Breast epithelium (tissue), 4 donors: Measurements from ENCODE around the gene RPS24. TPM values are rescaled to one million over a fixed set of nuclear protein-coding genes. Genes with fewer than 3 reads are reported as not detected.

Experiments
- DNase-seq, 2 donors: peaks; one replicate each; pipeline ENCODE4 v3.0.0-alpha.2; 2019; ENCODE audit warnings: low spot score in 2 of 2
- H3K27ac ChIP-seq, 2 donors: fragments of 200-600 bp; sonication (generic) in 1 of 2; one replicate each; pipeline ENCODE4 v1.5.1; 2016 to 2019; ENCODE audit warnings: mild to moderate bottlenecking in 1 of 2
- H3K27me3 ChIP-seq, 2 donors: fragments of 200-600 bp; sonication (generic) in 1 of 2; one replicate each; pipeline versions ENCODE4 v1.5.1 to v1.6.0; 2017 to 2019; ENCODE audit warnings: control low read depth in 1 of 2, mild to moderate bottlenecking in 1 of 2
- H3K36me3 ChIP-seq: fragments of 200-600 bp; one replicate; pipeline ENCODE4 v1.5.1; 2019
- H3K4me1 ChIP-seq, 2 donors: fragments of 200-600 bp; sonication (generic); one replicate each; pipeline ENCODE4 v1.5.1; 2016 to 2019; ENCODE audit warnings: control low read depth in 1 of 2
- H3K4me3 ChIP-seq, 3 donors: fragments of 200-600 bp; sonication (generic); 1 replicate in 2 of 3; 2 replicates in 1 of 3; pipeline ENCODE4 v1.5.1; 2016 to 2019; ENCODE audit warnings: mild to moderate bottlenecking in 3 of 3, moderate library complexity in 2 of 3
- H3K9me3 ChIP-seq, 2 donors: fragments of 200-600 bp; sonication (generic) in 1 of 2; one replicate each; pipeline ENCODE4 v1.5.1; 2016 to 2019; ENCODE audit warnings: control low read depth in 1 of 2
- CTCF ChIP-seq, 3 donors: fragments of 450-650 bp; IDR thresholded peaks; one replicate each; pipeline ENCODE4 v1.5.1; 2016 to 2017; ENCODE audit warnings: antibody characterized with exemption in 3 of 3, mild to moderate bottlenecking in 3 of 3, moderate library complexity in 3 of 3
- POLR2A ChIP-seq: fragments of 450-650 bp; IDR thresholded peaks from one replicate; pipeline ENCODE4 v1.6.1; 2016; ENCODE audit warnings: antibody characterized with exemption, mild to moderate bottlenecking, moderate library complexity
- POLR2AphosphoS5 ChIP-seq, 3 donors: sonication (generic); formaldehyde crosslinking; IDR thresholded peaks; one replicate each; pipeline ENCODE4 v1.6.1; 2017; ENCODE audit warnings: antibody characterized with exemption in 3 of 3
- intact Hi-C: fragments of 100-400 bp; cut with DNase I; formaldehyde crosslinking; loops from one replicate; pipeline ENCODE4 v1.15.1; 2023; ENCODE audit warnings: low total_unique reads
- total RNA-seq, 3 donors: library from RNA; depleted of rRNA; stranded (reverse); fragments of >200 nt; gene quantifications; one replicate each; pipeline ENCODE4 v1.1.0, GENCODE V29; 2016

RPS24 gene
- total RNA-seq, 3 donors from 2014 or later: 2,814 to 3,927 (median 3,251) TPM

DNA sequence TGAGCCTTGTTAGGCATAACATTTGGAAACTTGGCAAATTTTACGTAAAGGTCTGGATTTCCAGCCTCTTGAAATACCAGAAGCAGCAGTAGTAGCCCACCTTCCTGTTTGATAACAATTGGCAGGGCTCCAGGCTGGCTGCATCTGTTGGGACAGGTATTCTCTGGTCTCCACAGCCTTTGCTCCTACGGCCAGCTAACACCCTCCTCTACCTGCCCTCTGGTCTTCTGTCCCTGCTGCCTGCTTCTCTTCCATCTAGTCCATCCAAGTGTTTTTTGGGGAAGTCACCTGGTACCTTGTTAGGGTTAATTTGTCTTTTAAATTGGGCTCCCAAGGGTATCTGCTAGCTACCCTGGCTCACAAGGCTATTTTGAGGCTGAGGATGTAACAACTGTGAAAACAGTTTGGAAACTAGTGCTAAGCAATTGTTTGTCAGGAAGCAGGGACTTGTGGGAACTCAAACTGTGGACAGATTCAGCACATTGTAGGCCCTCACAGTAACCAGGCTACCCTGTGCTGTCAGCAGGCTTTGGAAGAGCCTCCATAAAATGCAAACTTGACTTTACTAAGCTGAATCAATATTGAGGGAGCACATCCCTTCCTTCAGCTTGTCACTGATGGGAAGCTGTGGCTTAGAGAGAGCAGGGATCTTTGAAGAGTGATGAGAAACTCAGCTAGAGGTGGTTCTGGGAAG, 8.5 kb downstream of the RPS24 start:
- intact Hi-C loops: loop anchor here (10.0 kb wide), 1 partner anchor 1143 kb away; no protein-coding TSS in a partner anchor
- H3K4me1 ChIP-seq: no peaks in the 10 kb centered on the region
- peaks cover 19% of the 10 kb centered on the region for H3K36me3 ChIP-seq
- no peak overlapping the region for H3K4me3 ChIP-seq
- no peak for DNase-seq
- TF ChIP-seq POLR2A (no peak), CTCF (IDR thresholded peaks at IDR 0.05) (no peak), POLR2AphosphoS5 (IDR thresholded peaks at IDR 0.05) (no peak)
- H3K27ac ChIP-seq: no peak overlapping the region
- no peaks in the 10 kb centered on the region for H3K27me3 ChIP-seq
- H3K9me3 ChIP-seq: no peaks in the 10 kb centered on the region

GRCh38 chr10:78042752-78043104, 9.1 kb downstream of the RPS24 start:
- no peak for TF ChIP-seq CTCF (IDR thresholded peaks at IDR 0.05)
- TF ChIP-seq POLR2AphosphoS5 (IDR thresholded peaks at IDR 0.05): no peak
- TF ChIP-seq POLR2A: no peak
- H3K27me3 ChIP-seq: no peaks in the 10 kb centered on the region
- no peak overlapping the region for H3K27ac ChIP-seq
- peaks cover 19% of the 10 kb centered on the region for H3K36me3 ChIP-seq
- no peaks in the 10 kb centered on the region for H3K4me1 ChIP-seq
- H3K9me3 ChIP-seq: no peaks in the 10 kb centered on the region
- DNase-seq: no peak
- no peak overlapping the region for H3K4me3 ChIP-seq
- intact Hi-C loops: loop anchor here (10.0 kb wide), 1 partner anchor 1142 kb away; no protein-coding TSS in a partner anchor

DNA sequence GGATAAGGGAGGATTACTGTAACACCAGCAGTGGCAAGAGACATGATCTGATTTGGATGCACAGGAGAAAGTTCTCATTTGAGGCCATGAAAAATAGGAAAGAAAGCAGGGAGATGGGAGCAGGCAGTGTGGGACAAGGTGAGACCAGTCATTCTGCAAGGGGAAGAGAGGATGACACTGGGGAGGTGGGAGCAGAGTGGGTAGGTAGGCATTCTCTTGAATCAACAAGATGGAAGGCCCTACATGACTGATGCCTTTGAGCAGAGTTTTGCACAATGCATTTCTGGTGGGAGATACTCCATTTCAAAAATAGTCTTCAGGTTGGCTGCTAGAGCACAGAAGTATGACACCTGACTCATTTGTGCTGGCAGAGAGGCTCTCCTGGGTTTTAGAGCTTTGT, 10.5 kb downstream of the RPS24 start:
- TF ChIP-seq POLR2A: no peak
- no peak for TF ChIP-seq POLR2AphosphoS5 (IDR thresholded peaks at IDR 0.05)
- no peak for TF ChIP-seq CTCF (IDR thresholded peaks at IDR 0.05)
- intact Hi-C loops: loop anchor here (10.0 kb wide), 1 partner anchor 1141 kb away; no protein-coding TSS in a partner anchor
- DNase-seq: no peak

GRCh38 chr10:78044699-78045098, 11.0 kb downstream of the RPS24 start:
- peaks cover 9% of the 10 kb centered on the region for H3K36me3 ChIP-seq
- H3K4me1 ChIP-seq: no peaks in the 10 kb centered on the region
- intact Hi-C loops: loop anchor here (10.0 kb wide), 1 partner anchor 1140 kb away; no protein-coding TSS in a partner anchor

More for the DNA sequence above, 10.5 kb downstream of the RPS24 start:
- Histone ChIP-seq H3K4me1 (no peaks in the 10 kb centered on the region), H3K4me3 (no peak overlapping the region), H3K27me3 (no peaks in the 10 kb centered on the region), H3K9me3 (no peaks in the 10 kb centered on the region), H3K36me3 (peaks cover 11% of the 10 kb centered on the region), H3K27ac (no peak overlapping the region)

More at GRCh38 chr10:78044699-78045098, 11.0 kb downstream of the RPS24 start:
- Histone ChIP-seq H3K4me3 (no peak overlapping the region), H3K27me3 (no peaks in the 10 kb centered on the region), H3K9me3 (no peaks in the 10 kb centered on the region), H3K27ac (no peak overlapping the region)
- TF ChIP-seq POLR2AphosphoS5 (IDR thresholded peaks at IDR 0.05) (no peak), CTCF (IDR thresholded peaks at IDR 0.05) (no peak), POLR2A (no peak)
- DNase-seq: no peak
